NCI-H146 treated with DMSO at 0.1 percent for 48 hours (cell line): ENCODE data around the gene NAT16.
"Not testable (repeated sequence)": the region's sequence is repeated elsewhere in the genome, so short reads cannot be mapped to it uniquely, and the experiment has no call there.

ENCODE experiments used
- DNase-seq: peaks from one replicate; lab custom pipeline; 2025; ENCODE audit not compliant: unreplicated experiment; lab: John Stamatoyannopoulos, UW

The NAT16 gene

DNA sequence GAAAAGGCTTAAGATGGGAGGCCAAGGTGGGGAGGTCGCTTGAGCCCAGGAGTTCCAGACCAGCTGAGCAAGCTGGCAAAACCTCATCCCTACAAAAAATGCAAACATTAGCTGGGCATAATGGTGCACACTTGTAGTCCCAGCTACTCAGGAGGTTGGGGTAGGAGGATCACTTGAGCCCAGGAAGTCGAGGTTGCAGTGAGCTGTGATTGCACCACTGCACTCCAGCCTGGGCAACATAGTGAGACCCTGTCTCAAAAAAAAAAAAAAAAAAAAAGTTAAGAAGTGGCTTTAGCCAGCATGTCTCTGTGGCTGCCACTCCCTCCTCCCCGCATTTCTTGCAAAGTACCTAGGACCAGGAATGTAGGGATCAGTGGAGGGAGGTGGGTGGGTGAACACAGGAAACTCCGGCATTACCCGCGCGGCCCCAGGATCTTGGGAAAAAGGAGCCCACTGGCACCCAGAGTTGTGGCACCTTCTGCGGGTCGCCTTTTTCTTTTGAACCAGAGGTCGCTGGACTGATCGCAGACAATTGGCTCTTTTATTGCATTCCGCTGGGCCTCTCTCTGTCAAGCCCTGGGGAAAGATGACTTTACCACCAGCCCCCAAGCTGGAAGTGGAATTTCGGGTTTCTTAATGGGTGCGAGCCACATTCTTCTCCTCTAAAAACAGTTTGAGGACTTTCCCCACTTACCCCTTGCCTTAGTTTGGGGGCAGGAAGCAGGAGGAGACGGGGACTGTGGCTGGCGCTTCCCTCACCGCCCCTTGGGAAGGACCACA is 18.2 kb downstream of the NAT16 start:
- no peak for DNase-seq

GRCh38 chr7:101160910-101161309 is 19.2 kb downstream of the NAT16 start:
- DNase-seq, result no peak

DNA sequence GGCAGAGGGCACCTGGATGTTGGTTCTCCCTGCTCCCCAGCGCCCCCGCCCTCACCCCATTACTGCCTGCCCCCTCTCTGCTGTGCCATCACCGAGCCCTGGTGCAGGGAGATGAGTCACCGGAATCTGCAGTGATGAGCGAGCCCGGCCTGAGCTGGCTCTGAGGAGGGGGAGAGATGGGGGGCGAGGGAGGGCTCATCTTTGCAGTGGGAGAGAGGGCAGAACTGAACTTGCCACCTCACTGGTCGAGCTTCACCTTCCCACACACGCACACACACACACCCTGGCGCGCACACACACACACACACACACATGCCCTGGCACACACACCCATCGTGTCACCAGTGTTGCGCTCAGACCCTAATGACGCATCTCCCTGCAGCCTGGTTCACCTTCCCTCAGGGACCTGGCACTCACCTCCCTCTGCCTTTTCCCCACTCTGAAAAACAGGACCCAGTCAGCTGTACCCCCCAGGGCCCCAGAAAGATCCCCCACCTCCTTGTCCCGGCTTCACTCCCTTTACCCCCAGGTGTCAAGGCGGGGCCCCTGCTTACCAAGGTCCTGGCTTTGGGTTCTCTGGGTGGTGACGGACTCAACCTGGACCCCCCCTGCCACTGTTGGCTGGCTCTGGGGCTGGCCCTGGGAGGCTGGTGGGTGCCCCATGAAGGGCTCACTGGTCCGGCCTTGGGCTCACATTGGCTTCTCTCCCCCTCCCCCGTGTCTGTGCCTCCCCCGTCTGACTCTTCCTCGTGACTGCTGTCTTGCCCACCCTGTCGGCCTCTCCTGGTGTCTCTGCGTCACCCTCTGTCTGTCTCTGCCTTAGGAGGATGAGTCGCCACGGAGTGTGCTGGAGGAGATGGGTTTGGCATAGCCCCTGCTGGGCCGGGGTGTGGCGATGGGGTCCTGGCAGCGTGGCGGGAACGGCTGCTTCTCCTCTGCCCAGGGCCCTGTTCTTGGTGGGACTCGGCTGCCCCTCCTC is 20.1 kb downstream of the NAT16 start:
- no peak for DNase-seq

- no peak for DNase-seq
These were observed 23.1 kb downstream of the NAT16 start for GRCh38 chr7:101156866-101157589.

DNA sequence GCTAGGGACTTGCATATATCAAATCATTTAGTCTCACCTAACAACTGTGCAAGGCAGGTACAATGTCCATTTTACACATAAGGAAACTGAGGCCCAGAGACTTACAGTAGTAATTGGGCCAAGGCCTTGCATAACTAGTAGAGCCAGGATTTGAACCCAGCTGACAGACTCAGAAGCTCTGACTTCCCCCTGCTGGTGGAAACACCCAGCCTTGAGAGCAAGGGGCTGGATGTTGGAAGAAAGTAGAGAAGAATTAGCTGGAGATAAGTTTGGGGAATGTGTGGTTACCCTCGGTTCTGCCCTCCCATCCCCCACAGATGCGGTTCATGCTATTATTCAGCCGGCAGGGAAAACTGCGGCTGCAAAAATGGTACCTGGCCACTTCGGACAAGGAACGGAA is 23.8 kb downstream of the NAT16 start:
- DNase-seq, result no peak

DNA sequence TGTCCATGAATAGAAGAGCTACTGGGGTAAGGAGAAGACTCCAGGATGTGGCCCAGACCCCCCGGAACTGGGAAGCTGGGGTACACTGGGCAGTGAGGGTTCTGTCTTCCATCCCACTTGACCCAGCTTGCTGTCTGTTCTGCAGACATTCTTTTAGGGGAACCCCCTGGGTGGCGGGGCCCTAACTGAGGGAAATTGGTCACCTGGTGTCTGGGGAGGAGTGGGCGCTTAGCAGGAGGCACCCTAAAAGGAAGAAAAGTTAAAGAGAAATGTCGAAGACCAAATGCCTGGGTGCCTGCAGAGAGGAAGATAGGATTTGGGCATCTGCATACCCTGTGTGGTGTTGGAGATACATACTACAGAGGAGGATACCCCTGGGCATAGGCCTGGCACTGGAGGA is 24.8 kb downstream of the NAT16 start:
- no peak for DNase-seq

- no peak for DNase-seq
These were observed 25.4 kb downstream of the NAT16 start for GRCh38 chr7:101154693-101155102.

DNA sequence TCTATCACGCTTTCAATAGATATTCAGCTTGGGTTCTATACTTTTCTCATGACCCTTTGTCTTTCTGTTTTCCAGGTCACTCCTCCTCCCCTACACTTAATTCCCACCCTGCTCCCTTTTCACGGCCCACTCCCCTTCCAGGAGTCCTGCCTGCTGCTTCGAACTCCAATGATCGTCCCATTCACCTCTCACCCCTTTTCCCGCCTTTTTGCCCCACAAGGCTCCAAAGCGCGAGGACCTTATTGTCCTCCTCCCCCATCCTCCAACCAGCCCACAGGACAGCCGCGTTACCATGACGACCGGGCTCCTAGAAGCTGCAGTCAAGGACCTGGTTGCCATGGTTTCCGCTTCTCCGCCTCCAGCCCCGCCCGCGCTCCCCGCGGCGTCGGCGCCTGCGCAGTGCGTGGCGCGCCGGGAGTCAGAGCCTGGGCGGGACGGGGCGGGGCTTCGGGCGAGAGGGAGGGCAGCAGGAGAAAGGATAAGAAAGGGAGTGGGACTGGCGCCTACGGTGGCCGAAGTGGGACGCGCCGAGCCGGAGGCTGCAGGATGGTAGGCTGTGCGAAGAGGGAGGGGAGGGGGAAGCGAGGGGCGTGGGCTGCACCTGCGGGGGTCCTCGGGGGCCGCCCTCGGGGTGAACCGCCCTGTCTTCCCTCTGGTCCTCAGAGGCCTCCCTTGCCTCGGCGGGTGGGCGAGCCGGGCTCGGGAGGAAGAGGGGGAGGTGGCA is 26.0 kb downstream of the NAT16 start, which contains the start of gene AP1S1:
Gene AP1S1, plus strand, starts transcription at position 508 of the 724 bp plus-strand sequence. Its CDS starts 39 bp downstream, at position 547.
- DNase-seq, result peak; percentile 89

DNA sequence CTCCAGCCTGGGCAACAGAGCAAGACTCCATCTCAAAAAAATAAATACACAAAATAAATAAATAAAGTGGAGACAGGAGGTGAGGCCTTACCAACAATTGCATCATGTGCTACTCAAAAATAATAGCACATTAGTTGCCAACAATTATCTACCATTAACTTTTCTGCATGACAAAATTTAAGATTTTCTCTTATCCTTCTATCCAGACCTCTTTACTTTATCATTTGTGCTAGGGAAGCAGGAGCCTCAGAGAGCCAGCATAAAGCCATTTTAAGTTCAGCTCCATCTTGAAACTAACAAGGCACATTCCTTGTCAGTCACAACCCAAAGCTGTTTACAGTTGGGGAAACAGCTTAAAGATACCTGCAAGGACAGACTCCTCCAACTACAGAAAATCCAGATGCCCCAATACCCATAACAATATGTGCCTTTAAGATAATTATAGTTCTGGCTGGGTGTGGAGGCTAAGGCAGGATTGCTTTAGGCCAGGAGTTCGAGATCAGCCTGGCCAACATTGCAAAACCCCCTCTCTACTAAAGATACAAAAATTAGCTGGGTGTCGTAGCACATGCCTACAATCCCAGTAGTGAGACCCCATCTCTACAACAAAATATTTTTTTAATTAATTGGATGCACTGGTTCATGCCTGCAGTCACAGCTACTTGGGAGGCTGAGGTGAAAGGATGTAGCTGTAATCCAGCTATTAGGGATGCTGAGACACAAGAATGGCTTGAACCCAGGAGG is 28.0 kb downstream of the NAT16 start:
- DNase-seq, result no peak

- DNase-seq, result no peak
These were observed 39.2 kb downstream of the NAT16 start for GRCh38 chr7:101140746-101141382.

DNA sequence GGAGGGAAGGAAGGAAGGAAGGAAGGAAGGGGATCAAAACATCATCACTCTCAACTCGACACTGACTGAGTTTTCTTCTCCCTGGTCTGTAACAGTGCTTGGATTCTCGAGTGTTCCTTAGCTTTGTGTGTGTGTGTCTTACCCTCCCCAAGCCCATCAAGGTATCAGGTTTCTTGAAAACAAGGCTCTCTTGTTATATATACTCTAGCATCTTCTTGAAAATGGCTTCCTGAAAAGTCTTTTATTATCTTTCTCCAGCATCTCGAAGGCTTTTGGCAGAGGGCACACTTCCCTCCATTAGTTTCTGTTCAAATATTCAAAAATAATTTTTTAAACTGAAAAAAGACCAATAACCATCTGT is 39.8 kb downstream of the NAT16 start:
- DNase-seq, result no peak

- peak; percentile 44 for DNase-seq
These were observed 41.8 kb downstream of the NAT16 start for GRCh38 chr7:101138213-101138870.

DNA sequence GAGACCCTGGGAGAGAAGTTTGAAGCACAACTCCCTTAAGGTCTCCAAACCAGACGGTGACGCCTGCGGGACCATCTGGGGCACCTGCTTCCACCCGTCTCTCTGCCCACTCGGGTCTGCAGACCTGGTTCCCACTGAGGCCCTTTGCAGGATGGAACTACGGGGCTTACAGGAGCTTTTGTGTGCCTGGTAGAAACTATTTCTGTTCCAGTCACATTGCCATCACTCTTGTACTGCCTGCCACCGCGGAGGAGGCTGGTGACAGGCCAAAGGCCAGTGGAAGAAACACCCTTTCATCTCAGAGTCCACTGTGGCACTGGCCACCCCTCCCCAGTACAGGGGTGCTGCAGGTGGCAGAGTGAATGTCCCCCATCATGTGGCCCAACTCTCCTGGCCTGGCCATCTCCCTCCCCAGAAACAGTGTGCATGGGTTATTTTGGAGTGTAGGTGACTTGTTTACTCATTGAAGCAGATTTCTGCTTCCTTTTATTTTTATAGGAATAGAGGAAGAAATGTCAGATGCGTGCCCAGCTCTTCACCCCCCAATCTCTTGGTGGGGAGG is 42.4 kb downstream of the NAT16 start:
- DNase-seq, result no peak

DNA sequence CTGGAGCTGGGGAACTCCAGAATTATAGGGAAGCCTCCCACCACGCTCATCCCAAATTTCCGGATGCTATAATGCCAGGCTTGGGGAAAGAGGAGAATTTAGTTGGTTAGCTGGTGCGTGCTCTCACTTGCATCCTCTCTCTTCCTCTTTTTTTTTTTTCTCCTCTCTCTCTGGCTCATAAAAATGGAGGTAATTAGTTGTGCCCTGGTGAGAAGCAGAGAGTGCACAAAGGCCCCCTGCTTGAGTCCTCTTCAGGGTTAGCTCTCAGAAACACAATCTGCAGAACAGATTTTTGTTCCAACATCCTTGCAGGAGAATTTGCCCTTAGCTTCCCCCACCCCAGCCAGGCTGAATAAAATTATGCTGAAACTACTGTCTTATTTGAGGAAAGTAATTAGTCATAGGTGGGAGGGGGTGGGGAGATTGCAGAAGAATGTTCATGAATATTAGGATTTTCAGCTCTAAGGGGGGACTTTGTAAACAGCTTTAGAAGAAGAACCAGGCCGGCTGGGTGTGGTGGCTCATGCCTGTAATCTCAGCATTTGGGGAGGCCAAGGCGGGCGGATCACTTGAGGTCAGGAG is 45.6 kb downstream of the NAT16 start:
- DNase-seq, result peak; percentile 48

GRCh38 chr7:101133621-101134398 is 46.3 kb downstream of the NAT16 start:
- no peak for DNase-seq

GRCh38 chr7:101132626-101133600 is 47.2 kb downstream of the NAT16 start:
- DNase-seq, result not testable (repeated sequence)
